GM18499 (cell line): Measurements from ENCODE around the gene HBS1L.

ENCODE experiments used
- ATAC-seq: cut with Tn5 transposase; IDR thresholded peaks from one replicate; pipeline ENCODE4 v1.9.1; 2021; ENCODE audit warnings: moderate number of reproducible peaks; ENCODE audit not compliant: insufficient read depth, unreplicated experiment

HBS1L gene

DNA sequence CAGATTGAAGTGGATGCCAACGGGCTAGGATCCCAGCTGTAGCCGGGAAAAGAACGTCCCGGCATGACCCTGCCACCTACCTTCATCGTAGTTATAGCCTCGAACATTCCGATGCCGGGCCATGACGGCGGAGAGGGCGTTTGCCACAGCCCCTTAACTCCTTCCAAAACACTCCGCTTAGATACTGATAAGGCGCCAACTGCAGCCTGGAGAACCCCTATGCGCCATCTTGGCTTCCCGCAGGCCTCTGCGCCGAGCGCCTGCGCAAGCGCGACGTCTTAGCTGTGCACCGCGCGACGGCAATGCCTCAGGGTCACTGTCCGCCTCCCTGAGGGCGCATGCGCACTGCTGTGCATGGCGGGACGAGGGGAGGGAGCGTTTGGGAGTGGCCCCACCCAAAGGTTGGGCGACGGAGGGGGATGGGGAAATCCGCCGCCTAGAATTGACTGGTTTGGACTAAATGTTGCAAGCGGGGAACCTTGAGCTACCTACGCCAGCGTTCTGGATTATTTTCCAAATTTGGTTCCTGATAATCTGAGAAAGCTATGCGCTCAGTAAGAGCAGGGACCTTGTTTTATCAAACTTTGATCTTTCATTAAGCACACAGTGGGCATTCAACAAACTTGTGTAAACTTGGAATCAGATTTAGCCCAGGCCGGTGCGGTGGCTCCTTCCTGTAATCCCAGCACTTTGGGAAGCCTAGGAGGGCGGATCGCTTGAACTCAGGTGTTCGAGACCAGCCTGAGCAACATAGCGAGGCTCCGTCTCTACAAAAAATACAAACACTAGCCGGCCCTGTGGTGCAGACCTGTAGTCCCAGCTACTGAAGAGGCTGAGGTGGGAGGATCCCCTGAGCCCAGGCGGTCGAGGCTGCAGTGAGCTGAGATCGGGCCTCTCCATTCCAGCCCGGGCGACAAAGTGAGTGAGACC, at the start of gene HBS1L:
Gene HBS1L, minus strand, starts transcription at position 254 of the 930 bp plus-strand sequence. Its CDS starts 131 bp downstream, at position 123.
- peak; percentile 90 for ATAC-seq

DNA sequence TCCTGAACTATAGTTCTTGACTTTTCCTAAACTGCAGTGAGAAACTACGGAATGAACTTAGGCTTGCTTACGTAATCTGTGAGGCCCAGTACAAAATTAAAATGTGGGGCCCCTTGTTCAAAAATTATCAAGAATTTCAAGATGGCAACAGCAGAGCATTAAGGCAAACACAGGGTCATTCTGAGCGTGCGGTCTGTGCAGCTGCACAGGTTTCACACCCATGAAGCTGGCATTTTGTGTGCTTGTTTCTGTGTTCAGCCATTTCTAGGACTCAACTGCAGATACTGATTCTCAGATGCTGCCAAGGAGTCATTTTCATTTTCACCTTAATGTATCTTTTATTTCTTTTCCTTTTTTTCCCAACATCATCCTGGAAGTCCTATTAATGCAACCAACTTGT, 49.6 kb upstream of the HBS1L start:
- no peak for ATAC-seq

DNA sequence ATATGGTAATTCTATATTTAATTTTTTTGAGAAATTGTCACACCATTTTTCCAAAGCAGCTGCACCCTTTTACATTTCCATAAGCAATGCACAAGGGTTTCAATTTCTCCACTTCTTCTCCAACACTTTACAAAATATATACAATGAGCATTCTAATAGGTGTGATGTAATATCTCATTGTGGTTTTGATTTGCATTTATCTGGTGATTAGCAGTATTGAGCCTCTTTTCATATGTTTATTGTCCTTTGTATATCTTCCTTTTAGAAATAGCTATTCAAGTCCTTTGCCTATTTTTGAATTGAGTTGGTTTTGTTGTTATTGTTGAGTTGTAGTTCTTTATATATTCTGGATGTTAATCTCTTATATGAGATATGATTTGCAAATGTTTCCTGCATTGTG, 47.6 kb upstream of the HBS1L start:
- no peak for ATAC-seq

DNA sequence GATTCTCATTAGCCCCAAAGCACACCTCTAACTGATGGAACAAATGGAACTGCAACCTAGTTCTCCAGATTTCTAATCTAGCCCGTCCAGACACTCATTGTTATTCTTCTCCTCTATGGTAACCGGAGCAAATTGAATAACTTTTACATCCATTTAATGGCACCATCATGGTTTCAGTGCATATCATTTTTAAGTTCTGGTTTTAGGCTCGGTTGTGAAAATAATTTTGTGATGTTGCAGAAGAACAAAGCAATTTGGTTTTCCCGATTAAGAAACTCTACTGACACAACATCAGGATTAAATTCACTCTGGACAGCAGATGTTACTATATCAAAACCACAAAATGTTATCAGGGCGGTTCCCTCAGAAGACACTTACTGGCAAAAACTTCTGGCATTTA, 42.5 kb upstream of the HBS1L start:
- ATAC-seq: no peak

DNA sequence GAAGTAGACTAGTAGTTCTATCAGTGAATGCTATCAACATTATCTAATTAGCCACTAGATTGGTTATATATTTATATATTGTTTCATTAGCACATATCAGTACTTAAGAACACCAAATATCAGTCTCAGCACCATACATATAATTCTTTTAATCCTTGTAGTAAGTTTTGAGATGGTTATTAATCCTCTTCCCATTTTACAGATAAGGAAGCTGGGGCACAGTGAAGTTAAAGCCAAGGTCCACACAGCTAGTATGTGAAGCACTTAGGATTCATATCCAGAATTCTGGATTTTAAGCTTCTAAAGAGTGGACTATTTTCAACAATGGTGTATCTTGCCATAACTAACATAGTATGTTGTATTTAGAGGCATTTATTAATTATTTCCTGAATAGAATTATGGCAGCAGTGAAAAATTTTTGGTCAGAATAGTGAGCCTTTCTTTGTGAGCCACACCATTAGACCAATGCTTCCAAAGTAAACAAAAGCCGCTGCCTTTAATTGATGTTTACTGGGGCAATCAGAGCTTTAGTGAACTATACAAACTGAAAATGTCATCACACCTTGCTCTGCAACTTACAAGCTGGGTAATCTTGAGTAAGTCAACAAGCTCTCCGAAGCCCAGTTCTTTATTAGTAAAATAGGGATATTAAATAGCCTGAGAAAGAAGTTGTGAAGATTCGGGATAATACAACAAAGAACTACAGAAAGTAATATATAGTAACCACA, 41.9 kb upstream of the HBS1L start:
- ATAC-seq: no peak

DNA sequence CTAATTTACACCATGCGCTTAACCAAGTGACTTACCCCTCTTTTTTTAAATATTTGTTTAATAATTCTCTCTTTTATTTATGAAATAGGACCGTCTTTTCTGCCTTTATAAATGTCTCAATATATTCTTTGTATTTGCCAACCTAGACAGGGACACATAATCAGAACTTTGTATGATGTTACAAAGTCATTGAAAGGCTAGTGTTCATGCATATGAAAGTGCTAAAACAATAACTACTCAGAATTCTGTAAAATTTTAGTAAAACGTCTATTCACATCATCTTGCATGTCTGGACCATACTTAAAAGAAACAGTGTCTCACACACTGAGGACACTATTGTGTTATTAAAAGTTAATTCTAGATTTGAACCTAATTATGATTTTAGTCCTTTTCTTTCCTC, 41.1 kb upstream of the HBS1L start:
- ATAC-seq: no peak

DNA sequence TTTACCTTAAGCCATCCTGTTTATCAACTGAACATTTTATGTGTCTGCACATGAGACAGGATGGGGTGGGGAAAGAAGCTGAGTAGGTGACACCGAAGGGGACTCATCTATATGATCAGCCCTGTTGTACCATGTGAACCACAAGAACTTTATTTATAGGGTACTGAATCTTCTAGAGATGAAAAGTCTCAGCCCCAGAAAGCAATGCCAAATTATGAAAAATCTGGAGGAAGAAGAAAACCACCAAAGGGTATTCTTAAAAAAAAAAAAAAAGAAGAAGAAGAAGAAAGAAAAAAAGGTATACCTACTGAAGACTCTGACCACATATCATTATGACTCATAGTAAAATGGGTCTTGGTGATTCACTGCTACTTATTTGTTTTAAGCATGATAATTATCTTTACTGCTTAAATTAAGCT, 39.8 kb upstream of the HBS1L start:
- peak; percentile 54 for ATAC-seq

DNA sequence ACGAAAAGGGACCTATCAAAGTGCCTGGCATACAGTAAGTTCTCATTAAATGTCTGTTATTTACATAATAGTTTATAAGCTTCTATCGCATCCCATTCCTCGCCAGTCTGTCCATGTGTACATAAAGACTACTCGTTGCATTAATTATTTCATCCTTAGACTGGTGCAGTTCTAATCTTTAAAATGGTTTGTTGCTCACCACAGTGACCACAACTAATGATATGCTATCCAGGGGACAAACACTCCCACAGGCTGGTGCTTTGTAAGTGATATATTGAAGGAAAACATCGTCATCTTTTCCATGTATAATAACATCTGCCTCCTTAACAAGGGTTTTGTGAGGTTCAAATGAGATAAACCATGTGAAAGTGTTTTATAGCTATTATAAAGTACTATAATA, 39.0 kb upstream of the HBS1L start:
- no peak for ATAC-seq

DNA sequence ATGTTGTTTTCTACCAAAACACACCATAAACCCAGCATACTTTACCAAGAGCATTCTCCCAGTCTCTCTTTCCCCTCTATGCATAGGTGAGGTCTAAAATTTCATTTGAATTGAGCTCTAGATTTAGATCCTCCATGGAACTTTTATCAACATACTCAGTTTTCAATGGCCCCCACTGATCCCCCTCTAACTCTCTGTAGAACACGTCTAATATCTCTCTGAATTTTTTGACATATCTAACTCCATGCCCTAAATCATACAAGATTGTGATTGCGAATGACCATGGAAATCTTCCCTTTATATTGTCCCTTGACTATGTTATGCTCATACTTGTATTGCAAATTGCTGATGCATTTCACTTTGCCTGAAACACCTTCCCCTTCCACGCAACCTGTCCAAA, 38.1 kb upstream of the HBS1L start:
- no peak for ATAC-seq

DNA sequence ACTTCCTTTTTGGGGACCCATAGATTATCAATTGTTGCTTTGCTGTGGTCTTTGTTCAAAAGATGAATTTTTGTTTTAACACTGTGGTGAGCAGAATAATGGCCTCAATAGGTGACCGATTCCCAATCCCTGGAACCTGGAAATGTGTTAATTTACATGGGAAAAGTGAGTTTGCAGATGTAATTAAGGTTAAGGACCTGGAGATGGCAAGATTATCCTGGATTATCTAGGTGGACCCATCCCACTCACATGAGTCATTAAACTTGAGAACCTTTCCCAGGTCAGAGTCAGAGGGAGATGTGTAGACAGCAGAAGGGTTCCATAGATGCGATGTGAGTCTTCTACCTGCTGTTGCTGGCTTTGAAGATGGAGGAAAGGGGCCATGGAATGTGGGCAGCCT, 36.2 kb upstream of the HBS1L start:
- ATAC-seq: no peak

DNA sequence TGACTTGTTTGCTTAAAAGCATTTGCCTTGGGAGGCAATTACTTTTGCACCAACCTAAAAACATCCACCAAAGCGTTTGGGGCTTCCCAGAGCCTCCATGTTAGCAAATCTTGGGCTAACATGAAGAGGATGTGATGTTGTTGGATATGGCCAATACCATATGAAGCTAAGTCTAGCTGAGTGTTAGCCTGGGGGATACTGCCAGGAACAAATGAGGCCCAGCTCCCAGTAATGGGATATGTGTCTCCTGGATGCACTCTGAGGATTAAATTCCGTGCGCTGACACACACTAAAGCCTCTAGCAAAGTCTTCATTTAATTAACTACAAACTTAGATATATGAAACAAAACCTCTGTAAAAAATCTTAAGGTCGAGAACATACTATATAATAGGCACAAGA, 35.3 kb upstream of the HBS1L start:
- no peak for ATAC-seq

DNA sequence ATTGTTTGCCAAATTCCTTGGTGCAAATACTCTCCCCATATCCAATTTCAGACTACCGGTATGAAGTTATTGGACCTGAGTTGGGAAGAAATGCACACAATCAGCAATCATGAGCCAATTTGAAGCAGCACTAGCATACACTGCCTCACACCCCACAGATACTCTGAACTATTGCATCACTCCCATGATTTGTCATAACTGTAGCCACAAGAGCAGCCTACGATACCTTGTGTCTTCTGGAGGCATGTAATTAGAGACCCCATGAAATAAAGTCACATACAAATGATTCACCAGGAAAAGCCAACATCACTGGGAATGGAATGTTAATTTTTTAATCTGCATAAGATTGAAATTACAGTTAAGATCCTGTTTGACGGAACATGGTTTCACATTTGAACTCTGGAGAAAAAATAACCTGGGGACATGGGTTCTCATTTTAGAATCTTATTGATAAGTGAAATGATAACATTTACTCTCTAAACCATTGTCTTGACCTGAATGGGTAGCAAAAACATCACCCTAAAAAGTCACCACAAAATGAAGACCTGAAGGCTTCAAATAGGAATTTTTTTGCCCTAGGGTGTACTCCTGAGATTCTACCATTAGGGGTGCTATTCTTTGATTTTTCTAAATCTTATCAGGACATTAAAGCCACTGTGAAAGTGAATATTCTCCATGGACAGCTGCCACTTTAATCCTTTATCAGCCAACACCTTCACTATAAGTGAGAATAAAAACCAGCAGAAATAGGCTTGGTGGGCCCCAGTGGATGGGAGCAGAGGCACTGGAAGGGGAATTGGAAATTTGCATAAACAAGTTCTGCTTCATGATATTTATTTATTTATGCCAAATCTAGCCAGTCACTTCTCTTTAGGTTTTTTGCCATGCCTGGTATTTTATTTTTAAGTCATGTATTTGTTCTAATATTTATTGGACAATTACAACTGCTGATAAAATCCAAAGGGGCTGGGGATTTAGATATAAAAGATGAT, 34.5 kb upstream of the HBS1L start:
- ATAC-seq: peak; percentile 59

DNA sequence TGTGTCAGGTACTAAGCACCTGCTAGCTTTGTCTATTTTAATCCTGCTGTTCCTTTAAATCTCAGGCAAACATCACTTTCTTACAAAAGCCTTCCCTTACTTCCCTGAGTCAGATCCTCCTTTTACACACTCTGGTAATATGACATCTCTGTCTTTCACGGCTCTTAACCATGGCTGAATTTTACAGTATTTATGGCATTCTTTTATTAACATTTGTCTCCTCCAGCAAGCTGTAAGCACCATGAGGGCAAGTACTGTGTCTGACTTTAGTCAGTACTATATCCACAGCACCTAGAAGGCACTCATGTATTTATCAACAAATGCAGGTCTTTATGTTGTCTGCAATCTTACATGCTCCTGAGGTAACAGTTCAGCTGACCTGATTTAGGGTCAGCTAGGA, 33.7 kb upstream of the HBS1L start:
- ATAC-seq: no peak

DNA sequence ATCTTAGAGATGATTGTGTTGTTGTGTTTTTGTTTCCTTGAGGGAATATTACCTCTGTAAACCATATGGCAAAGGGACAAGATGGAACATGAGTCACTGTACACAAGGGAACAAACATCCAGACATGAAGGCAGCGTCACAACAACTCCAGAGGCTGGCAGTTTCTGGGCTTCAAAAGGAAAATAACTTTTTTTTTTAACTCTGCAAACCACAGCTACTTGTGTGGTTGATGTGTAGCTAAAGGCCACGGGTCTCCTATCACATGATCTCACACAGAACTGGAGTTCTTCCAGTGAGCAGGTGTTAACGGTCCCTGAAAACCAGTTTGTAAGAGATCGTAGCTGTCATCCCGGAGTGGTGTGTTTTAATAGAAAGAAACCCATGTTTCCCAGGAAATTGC, 33.2 kb upstream of the HBS1L start:
- no peak for ATAC-seq

DNA sequence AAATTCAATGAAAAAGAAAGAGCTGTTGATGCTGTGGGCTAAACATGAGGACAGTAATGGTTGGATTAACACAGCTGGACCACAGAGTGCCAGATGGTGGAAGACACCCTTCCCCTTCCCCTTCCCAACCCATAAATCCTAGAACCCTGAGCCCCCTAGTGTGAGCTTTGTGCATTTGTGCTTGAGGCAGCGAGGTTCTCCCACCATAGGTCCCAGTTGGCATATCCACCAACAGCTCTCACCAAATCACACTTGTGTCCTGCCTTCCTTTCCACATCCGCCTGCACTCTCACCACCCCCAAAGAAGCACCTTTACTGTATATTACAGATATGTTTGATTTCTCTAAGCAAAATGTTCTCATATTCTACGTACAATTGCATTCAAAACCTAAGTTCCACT, 32.8 kb upstream of the HBS1L start:
- no peak for ATAC-seq

DNA sequence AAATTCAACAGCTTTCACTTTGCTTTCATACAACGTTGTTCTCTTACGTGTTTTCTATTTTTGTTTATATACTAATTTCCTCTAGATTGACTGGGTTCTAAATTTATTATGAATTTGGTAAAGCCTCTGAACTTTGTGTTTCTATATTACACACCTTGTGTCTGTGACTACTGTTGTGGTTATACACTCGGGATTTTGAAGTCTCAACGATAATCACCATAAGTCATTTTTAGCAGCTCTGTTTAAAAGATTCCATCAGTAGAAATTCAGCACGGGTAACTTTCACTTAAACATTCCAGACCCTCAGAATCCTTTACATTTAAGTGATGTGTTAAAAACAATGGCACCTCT, 31.8 kb upstream of the HBS1L start:
- ATAC-seq: no peak

DNA sequence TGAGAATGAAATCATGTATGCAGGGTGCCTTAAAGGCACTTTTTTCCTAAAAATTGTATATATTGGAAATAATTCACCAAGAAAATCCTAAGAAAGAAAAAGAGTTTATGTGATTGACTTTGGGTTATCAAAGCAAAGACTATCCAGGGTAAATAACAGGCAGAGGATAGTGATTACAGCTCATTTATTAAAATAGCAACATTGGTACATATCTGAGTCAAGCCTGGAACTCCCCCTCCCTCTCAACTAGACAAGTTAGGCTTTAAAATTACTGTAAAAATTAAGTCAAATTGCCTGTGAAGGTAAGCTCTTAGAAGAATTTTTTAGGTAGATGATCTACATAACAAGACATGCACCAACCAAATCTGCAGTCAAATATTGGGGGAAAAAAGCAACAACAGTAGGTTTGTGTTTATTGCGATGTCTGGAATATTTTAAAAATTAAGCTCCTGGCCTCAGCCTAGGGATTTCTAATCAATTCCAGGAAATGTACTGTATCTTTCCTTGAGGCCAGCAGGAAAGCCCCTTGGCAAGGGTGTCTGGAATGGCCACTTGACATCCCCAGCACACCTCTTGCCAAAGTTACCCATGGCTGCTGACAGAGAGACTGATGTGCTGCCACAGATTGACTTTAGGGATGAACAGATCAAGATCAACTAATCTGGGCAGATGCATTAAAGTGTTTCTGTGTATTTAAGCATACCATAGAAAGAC, 31.2 kb upstream of the HBS1L start:
- no peak for ATAC-seq

DNA sequence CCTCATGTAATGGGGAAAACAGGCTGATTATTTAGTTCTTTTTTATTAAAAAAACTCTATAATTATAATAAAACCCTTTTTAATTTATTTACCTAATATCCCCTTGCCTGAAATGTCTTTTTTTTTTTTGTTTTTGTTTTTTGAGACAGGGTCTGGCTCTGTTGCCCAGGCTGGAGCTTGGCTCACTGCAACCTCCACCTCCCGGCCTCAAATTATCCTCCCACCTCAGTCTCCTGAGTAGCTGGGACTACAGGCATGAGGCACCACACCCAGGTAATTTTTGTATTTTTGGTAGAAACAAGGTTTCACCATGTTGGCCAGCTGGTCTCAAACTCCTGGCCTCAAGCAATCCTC, 30.3 kb upstream of the HBS1L start:
- ATAC-seq: no peak

DNA sequence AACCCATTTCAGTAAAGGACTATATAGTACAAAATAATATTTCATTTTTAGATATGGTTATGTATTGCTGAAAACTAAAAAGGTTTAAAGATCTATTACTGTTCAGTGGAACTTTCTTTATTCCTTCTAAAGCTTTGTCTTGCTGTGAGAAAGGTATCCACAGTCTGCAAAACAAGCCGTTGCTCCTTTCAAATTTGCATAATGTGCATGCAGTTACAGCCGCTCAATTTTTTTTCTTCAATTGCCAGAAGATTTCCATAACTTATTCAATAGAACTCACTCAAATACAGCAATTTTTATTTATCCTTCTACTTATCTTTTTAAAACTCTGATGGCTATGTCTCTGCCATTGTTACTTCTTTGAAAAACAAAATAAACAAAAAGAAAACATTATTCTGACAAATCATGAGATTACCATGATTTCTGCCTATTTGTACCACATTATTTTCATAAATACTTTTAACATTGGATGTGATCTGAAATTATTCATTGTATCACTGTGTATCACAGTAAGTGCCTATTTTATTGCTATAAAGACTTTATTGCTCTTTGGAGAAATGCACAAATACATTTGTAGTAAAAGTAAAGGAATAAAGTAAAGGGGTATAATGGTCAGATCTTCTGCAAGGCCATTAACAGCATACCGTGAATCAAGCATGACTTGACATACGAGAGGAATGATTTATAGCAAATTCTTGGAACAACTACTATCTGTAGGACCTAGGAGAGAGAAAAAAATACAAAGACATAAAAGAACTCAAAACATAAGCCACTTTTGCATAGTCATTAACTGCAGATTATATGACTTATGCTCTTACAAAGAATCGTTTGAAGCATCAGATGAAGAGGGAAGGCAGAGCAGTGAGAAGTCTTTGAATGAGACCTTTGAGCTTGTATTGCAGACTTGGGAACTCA, 29.6 kb upstream of the HBS1L start:
- ATAC-seq: no peak
